Measurements from ENCODE around the gene IL18BP. TPM values are rescaled to one million over a fixed set of nuclear protein-coding genes. Genes with fewer than 3 reads are reported as not detected.

The IL18BP gene
- total RNA-seq, 1 donor from 2014 or later = 15.2 TPM

DNA sequence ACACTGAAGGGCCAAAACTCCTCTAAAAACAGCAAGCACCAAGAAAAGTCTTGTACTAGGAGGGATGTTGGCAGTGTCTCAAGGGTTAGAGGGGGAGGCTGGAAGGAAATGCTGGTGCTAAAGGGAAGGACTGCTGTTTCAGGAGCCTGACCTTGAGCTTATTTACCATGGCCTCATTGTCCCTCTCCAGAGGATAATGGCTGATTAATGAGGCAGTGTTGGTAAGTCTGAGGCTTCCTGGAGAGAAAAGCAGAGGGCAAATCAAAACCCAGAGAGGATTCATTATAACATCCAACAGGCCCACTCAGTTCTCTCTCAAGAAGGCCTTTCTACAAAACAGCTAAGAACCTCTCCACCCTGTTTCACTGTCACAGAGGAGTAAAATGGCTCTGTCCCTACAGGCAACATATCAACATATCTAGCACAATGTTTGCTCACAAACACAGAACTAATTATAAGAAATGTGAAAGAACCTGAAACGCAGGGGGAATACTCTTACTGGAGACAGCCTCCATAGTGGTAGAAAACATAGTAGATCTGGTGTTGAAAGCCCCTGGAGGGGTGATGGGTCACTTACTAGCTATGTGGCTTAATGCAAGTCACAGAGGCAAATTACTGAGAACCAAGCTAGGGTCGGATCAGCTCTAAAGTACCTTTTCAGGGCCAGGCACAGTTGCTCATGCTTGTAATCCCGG is 50.2 kb downstream of the IL18BP start:
- Histone ChIP-seq H3K9ac (ENCODE audit: low read length) (no peak overlapping the region), H3K9me3 (ENCODE audit: insufficient read depth, low read depth, low read length) (no peaks in the 10 kb centered on the region), H3K79me2 (ENCODE audit: insufficient read depth, low read length) (peaks cover 74% of the 10 kb centered on the region), H3K4me1 (ENCODE audit: insufficient read depth, low read length) (no peaks in the 10 kb centered on the region), H3K4me3 (ENCODE audit: insufficient read depth, low read depth, low read length) (no peak overlapping the region), H2AFZ (ENCODE audit: low read depth, low read length) (no peak overlapping the region), H4K20me1 (ENCODE audit: insufficient read depth, low read length) (no peaks in the 10 kb centered on the region), H3K27ac (ENCODE audit: low read depth, low read length) (no peak overlapping the region), H3K36me3 (ENCODE audit: insufficient read depth, low read length) (peaks cover 5% of the 10 kb centered on the region), H3K27me3 (ENCODE audit: insufficient read depth, low read length) (no peaks in the 10 kb centered on the region), H3K4me2 (ENCODE audit: low read length) (no peak overlapping the region)
- Mint-ChIP-seq H3K4me1 (ENCODE audit: low read depth, unreplicated experiment) (no peaks in the 10 kb centered on the region), H3K4me3 (ENCODE audit: unreplicated experiment) (no peak overlapping the region), H3K27me3 (ENCODE audit: low read depth, unreplicated experiment) (no peaks in the 10 kb centered on the region), H3K36me3 (ENCODE audit: low read depth, unreplicated experiment) (peaks cover 2% of the 10 kb centered on the region), H3K27ac (ENCODE audit: unreplicated experiment) (peak overlapping the region; percentile 44), H3K9me3 (ENCODE audit: unreplicated experiment) (no peaks in the 10 kb centered on the region)
- TF ChIP-seq, protein P1, sequence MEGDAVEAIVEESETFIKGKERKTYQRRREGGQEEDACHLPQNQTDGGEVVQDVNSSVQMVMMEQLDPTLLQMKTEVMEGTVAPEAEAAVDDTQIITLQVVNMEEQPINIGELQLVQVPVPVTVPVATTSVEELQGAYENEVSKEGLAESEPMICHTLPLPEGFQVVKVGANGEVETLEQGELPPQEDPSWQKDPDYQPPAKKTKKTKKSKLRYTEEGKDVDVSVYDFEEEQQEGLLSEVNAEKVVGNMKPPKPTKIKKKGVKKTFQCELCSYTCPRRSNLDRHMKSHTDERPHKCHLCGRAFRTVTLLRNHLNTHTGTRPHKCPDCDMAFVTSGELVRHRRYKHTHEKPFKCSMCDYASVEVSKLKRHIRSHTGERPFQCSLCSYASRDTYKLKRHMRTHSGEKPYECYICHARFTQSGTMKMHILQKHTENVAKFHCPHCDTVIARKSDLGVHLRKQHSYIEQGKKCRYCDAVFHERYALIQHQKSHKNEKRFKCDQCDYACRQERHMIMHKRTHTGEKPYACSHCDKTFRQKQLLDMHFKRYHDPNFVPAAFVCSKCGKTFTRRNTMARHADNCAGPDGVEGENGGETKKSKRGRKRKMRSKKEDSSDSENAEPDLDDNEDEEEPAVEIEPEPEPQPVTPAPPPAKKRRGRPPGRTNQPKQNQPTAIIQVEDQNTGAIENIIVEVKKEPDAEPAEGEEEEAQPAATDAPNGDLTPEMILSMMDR (IDR thresholded peaks at IDR 0.05; ENCODE audit: insufficient read depth, low read depth, low read length) = no peak
- no peak for TF ChIP-seq EZH2 (IDR thresholded peaks at IDR 0.05; ENCODE audit: insufficient read depth, low read length)
- DNase-seq (ENCODE audit: low read depth) (no peak), FAIRE-seq (no peak)

Other genes starting within 250 kb of the IL18BP start
- not detected in 2 replicates for gene DEFB108B, start 165.7 kb upstream of the IL18BP start, total RNA-seq
- not detected in 2 replicates for gene DEFB131B, start 120.5 kb upstream of the IL18BP start, total RNA-seq
- 7.6 and 7.8 TPM in 2 replicates for gene XNDC1N, start 70.3 kb upstream of the IL18BP start, total RNA-seq
- 62.3 and 73.4 TPM in 2 replicates for gene RNF121, start 69.9 kb upstream of the IL18BP start, total RNA-seq
- 99.3 and 111 TPM in 2 replicates for gene NUMA1, start 81.6 kb downstream of the IL18BP start, total RNA-seq
- gene LRRC51, start 81.9 kb downstream of the IL18BP start, total RNA-seq = 4.2 and 4.4 TPM in 2 replicates
- 63.8 and 65.8 TPM in 2 replicates for gene LAMTOR1, start 104.4 kb downstream of the IL18BP start, total RNA-seq
- gene TOMT, start 107.0 kb downstream of the IL18BP start, total RNA-seq = not detected in 2 replicates
- gene ANAPC15, start 113.8 kb downstream of the IL18BP start, total RNA-seq = 36.1 and 39.0 TPM in 2 replicates
- gene FOLR3, start 136.8 kb downstream of the IL18BP start, total RNA-seq = not detected in 2 replicates
- gene FOLR1, start 193.2 kb downstream of the IL18BP start, total RNA-seq = 3.2 and 3.6 TPM in 2 replicates
- gene FOLR2, start 217.9 kb downstream of the IL18BP start, total RNA-seq = not detected in 2 replicates
- 274 and 276 TPM in 2 replicates for gene INPPL1, start 225.9 kb downstream of the IL18BP start, total RNA-seq
- 0.36 TPM in 1 of 2 replicates, not detected in the other for gene PHOX2A, start 245.3 kb downstream of the IL18BP start, total RNA-seq